Vagina (tissue), 2 donors: ENCODE measurements around the gene TXNRD2. TPM values are rescaled to one million over a fixed set of nuclear protein-coding genes. Genes with fewer than 3 reads are reported as not detected.
"Not testable (repeated sequence)": the region's sequence is repeated elsewhere in the genome, so short reads cannot be mapped to it uniquely, and the experiment has no call there.

ENCODE experiments used
- DNase-seq, 2 donors: peaks; one replicate each; pipeline ENCODE4 v3.0.0-alpha.2; 2017; ENCODE audit errors: extremely low spot score in 2 of 2
- H3K27ac ChIP-seq: fragments of 200-600 bp; sonication (generic); one replicate; pipeline ENCODE4 v1.5.1; 2019
- H3K27me3 ChIP-seq: fragments of 200-600 bp; sonication (generic); one replicate; pipeline ENCODE4 v1.5.1; 2019
- H3K36me3 ChIP-seq, 2 donors: fragments of 200-600 bp; sonication (generic); one replicate each; pipeline ENCODE4 v1.5.1; 2017 to 2019
- H3K4me1 ChIP-seq: fragments of 200-600 bp; sonication (generic); one replicate; pipeline ENCODE4 v1.5.1; 2019
- H3K4me3 ChIP-seq, 2 donors: fragments of 200-600 bp; sonication (generic); 1 replicate in 1 of 2; 2 replicates in 1 of 2; pipeline ENCODE4 v1.5.1; 2016 to 2019
- H3K9me3 ChIP-seq: fragments of 200-600 bp; sonication (generic); one replicate; pipeline ENCODE4 v1.5.1; 2019
- CTCF ChIP-seq, 3 experiments: fragments of 450-650 bp in 2 of 3; fragments of 200-600 bp in 1 of 3; sonication (generic) in 1 of 3; IDR thresholded peaks; one replicate each; pipeline ENCODE4 v1.5.1; 2017 to 2019; ENCODE audit warnings: antibody characterized with exemption in 3 of 3, mild to moderate bottlenecking in 2 of 3, moderate library complexity in 2 of 3
- POLR2A ChIP-seq, 2 donors: fragments of 450-650 bp; IDR thresholded peaks; one replicate each; pipeline ENCODE4 v1.6.1; 2017; ENCODE audit warnings: antibody characterized with exemption in 2 of 2, mild to moderate bottlenecking in 2 of 2, moderate library complexity in 2 of 2
- POLR2AphosphoS5 ChIP-seq, 2 donors: sonication (generic); formaldehyde crosslinking; IDR thresholded peaks; one replicate each; pipeline ENCODE4 v1.9.0; 2017; ENCODE audit warnings: antibody characterized with exemption in 2 of 2, mild to moderate bottlenecking in 2 of 2, low read depth in 1 of 2; ENCODE audit not compliant: insufficient read depth in 1 of 2
- intact Hi-C: fragments of 100-400 bp; cut with DNase I; formaldehyde crosslinking; loops from one replicate; pipeline ENCODE4 v1.15.1; 2023
- total RNA-seq: library from RNA; depleted of rRNA; stranded (reverse); fragments of >200 nt; gene quantifications from one replicate; pipeline ENCODE4 v1.2.3, GENCODE V29; 2016

Gene TXNRD2
- total RNA-seq, 1 donor from 2014 or later = 13.5 TPM

GRCh38 chr22:19912271-19912999 lies 29.2 kb downstream of the TXNRD2 start:
- TF ChIP-seq CTCF (IDR thresholded peaks at IDR 0.05) (no peak), POLR2A (IDR thresholded peaks at IDR 0.05) (no peak), POLR2AphosphoS5 (IDR thresholded peaks at IDR 0.05; ENCODE audit: insufficient read depth in 1 of 2, low read depth in 1 of 2) (no peak)
- intact Hi-C loops = no loop called here
- H3K36me3 ChIP-seq = peaks cover 0 to 44% of the 10 kb centered on the region in 2 donors

GRCh38 chr22:19911540-19912270 lies 29.9 kb downstream of the TXNRD2 start:
- Histone ChIP-seq H3K4me1 (no peaks in the 10 kb centered on the region), H3K9me3 (no peaks in the 10 kb centered on the region), H3K36me3 (peaks cover 0 to 37% of the 10 kb centered on the region in 2 donors), H3K27ac (no peak overlapping the region), H3K27me3 (no peaks in the 10 kb centered on the region), H3K4me3 (no peak overlapping the region)
- no peak for TF ChIP-seq CTCF (IDR thresholded peaks at IDR 0.05)
- no peak for TF ChIP-seq POLR2A (IDR thresholded peaks at IDR 0.05)
- TF ChIP-seq POLR2AphosphoS5 (IDR thresholded peaks at IDR 0.05; ENCODE audit: insufficient read depth in 1 of 2, low read depth in 1 of 2) = no peak
- intact Hi-C loops = no loop called here
- DNase-seq = no peak

More at GRCh38 chr22:19912271-19912999, 29.2 kb downstream of the TXNRD2 start:
- no peak overlapping the region for H3K4me3 ChIP-seq
- DNase-seq = no peak
- H3K27me3 ChIP-seq = no peaks in the 10 kb centered on the region
- H3K4me1 ChIP-seq = no peaks in the 10 kb centered on the region
- no peak overlapping the region for H3K27ac ChIP-seq
- no peaks in the 10 kb centered on the region for H3K9me3 ChIP-seq

- Histone ChIP-seq H3K27ac (no peak overlapping the region), H3K36me3 (peaks cover 0 to 29% of the 10 kb centered on the region in 2 donors), H3K9me3 (no peaks in the 10 kb centered on the region), H3K4me3 (no peak overlapping the region), H3K27me3 (no peaks in the 10 kb centered on the region), H3K4me1 (no peaks in the 10 kb centered on the region)
- intact Hi-C loops = loop anchor here (1.0 kb wide), 1 partner anchor 180 kb away; no protein-coding TSS in a partner anchor
- TF ChIP-seq POLR2AphosphoS5 (IDR thresholded peaks at IDR 0.05; ENCODE audit: insufficient read depth in 1 of 2, low read depth in 1 of 2) (no peak), POLR2A (IDR thresholded peaks at IDR 0.05) (no peak), CTCF (IDR thresholded peaks at IDR 0.05) (no peak)
- DNase-seq = no peak
These were observed 31.4 kb downstream of the TXNRD2 start for GRCh38 chr22:19910180-19910744.

GRCh38 chr22:19909350-19910179 lies 32.1 kb downstream of the TXNRD2 start:
- DNase-seq = no peak
- Histone ChIP-seq H3K27me3 (no peaks in the 10 kb centered on the region), H3K4me3 (no peak overlapping the region), H3K36me3 (peaks cover 0 to 22% of the 10 kb centered on the region in 2 donors), H3K9me3 (no peaks in the 10 kb centered on the region), H3K4me1 (no peaks in the 10 kb centered on the region), H3K27ac (no peak overlapping the region)
- intact Hi-C loops = loop anchor here (1.0 kb wide), 1 partner anchor 179 kb away; no protein-coding TSS in a partner anchor
- TF ChIP-seq CTCF (IDR thresholded peaks at IDR 0.05) (peak; percentile 82 to 94 (median 89)), POLR2A (IDR thresholded peaks at IDR 0.05) (no peak)

GRCh38 chr22:19907902-19908301 lies 33.7 kb downstream of the TXNRD2 start:
- H3K36me3 ChIP-seq, H3K9me3 ChIP-seq, H3K27me3 ChIP-seq, H3K4me3 ChIP-seq, DNase-seq, H3K4me1 ChIP-seq, H3K27ac ChIP-seq, intact Hi-C loops: not testable (repeated sequence)

GRCh38 chr22:19906864-19907263 lies 34.8 kb downstream of the TXNRD2 start:
- H3K27ac ChIP-seq, H3K27me3 ChIP-seq, DNase-seq, intact Hi-C loops, H3K36me3 ChIP-seq, H3K4me1 ChIP-seq, H3K4me3 ChIP-seq, H3K9me3 ChIP-seq: not testable (repeated sequence)
